Measurements from ENCODE around the gene RAD51.

RAD51 gene

GRCh38 chr15:40754574-40754882, 59.6 kb downstream of the RAD51 start:
- H3K4me1 Mint-ChIP-seq, result peaks cover 29% of the 10 kb centered on the region
- no peak for DNase-seq (ENCODE audit: low spot score in 2 of 2)

DNA sequence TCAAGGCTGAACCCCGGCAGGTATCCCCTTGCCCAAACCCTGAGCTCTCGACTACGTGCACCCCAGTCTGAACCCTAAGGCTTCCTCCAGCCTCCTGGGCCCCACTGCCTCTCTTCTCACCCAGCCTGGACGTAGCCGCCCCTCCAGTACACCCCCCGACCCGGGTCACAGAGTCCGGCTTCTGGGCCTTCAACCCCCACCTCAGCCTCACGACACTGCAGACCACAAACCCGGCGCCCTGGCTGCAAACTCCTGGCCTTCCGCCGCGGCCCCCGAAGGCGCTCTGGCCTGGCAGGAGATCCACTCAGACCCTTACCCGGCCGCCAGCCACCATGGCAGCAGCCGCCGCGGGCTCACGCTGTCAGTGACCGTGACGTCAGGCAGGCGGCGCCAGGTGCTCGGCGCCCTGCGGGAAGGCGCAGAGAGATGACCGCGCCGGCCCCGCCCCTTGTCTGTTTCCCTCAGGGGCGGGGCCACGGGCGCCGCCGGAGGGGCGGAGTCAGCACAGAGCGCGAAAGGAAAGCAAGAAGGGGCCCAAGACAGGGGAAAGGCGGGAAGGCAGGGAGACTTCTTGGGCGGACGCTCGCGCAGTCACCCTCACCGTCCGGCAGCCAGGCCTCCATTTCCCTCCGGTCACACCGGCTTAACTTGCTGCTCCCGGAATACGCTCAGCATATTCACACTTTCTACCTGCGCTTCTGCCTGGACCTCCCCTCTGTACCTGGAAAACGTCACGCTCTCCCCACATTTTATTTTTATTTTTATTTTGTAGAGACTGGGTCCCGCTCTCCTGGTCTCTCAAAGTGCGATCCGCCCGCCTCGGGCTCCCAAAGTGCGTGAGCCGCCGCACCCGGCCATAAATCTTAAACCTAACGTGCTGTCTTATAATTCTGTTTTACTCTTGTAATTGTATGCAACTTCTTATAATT, 60.2 kb downstream of the RAD51 start, which contains the start of gene RMDN3:
Gene RMDN3, minus strand, starts transcription at position 372 of the 929 bp plus-strand sequence. CDS start 471 bp downstream, outside the sequence.
- H3K4me3 Mint-ChIP-seq, result peak within 1 kb of the TSS; percentile 94
- H3K36me3 Mint-ChIP-seq (ENCODE audit: insufficient read depth), result peaks cover 28% of the 10 kb centered on the region
- peak; percentile 80 for ATAC-seq (replicated peaks; ENCODE audit: extremely low read depth, poor library complexity, severe bottlenecking)
- DNase-seq (ENCODE audit: low spot score in 2 of 2), result peak; percentile 82 to 86
- H3K4me1 Mint-ChIP-seq, result peaks cover 29% of the 10 kb centered on the region
- H3K27ac Mint-ChIP-seq (ENCODE audit: low read depth), result peak within 1 kb of the TSS; percentile 100
- H3K9me3 Mint-ChIP-seq, result no peaks in the 10 kb centered on the region
- H3K27me3 Mint-ChIP-seq, result no peaks in the 10 kb centered on the region

More at GRCh38 chr15:40754574-40754882, 59.6 kb downstream of the RAD51 start:
- Mint-ChIP-seq H3K27ac (ENCODE audit: low read depth) (peak overlapping the region; percentile 100), H3K27me3 (no peaks in the 10 kb centered on the region), H3K9me3 (no peaks in the 10 kb centered on the region), H3K36me3 (ENCODE audit: insufficient read depth) (peaks cover 33% of the 10 kb centered on the region), H3K4me3 (peak overlapping the region; percentile 94)
- ATAC-seq (replicated peaks; ENCODE audit: extremely low read depth, poor library complexity, severe bottlenecking), result peak; percentile 22

DNA sequence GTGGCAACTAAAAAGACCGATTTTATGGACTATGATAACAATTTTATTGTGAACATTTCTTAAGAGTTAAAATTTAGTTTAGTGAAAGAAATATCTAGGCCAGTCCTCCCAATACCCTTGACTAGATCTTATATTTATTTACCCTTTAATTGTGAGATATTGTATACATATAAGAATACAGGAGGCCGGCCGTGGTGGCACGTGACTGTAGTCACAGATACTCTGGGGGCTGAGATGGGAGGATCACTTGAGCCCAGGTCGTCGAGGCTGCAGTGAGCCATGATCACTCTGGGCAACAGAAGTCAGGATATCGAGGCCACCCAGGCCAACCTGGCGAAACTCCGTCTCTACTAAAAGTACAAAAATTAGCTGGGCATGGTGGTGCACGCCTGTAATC, 60.8 kb downstream of the RAD51 start:
- H3K36me3 Mint-ChIP-seq (ENCODE audit: insufficient read depth), result peaks cover 24% of the 10 kb centered on the region
- peaks cover 29% of the 10 kb centered on the region for H3K4me1 Mint-ChIP-seq
- H3K27ac Mint-ChIP-seq (ENCODE audit: low read depth), result peak overlapping the region; percentile 100
- H3K9me3 Mint-ChIP-seq, result no peaks in the 10 kb centered on the region
- DNase-seq (ENCODE audit: low spot score in 2 of 2) (no peak), ATAC-seq (replicated peaks; ENCODE audit: extremely low read depth, poor library complexity, severe bottlenecking) (no peak)
- H3K27me3 Mint-ChIP-seq, result no peaks in the 10 kb centered on the region
- H3K4me3 Mint-ChIP-seq, result peak overlapping the region; percentile 94

DNA sequence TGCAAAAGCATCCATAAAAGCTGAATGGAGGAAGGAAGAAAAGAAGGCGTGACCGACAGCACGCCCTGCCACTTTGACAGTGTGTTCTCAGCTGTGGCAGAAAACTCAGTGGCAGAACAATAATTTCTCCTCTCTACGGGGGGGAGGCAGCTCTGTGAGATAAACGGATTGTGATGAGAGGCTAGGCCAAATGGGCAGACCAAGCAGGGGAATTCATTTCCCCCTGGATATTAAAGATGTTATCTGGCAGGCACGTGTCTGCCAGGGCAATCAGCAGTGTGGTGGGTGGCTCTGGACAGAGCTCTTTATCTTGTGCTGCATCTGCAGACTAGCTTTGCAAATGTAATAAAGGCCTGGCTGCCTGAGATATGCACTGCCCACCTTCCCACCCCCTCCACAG, 62.0 kb downstream of the RAD51 start:
- Mint-ChIP-seq H3K36me3 (ENCODE audit: insufficient read depth) (peaks cover 18% of the 10 kb centered on the region), H3K27me3 (no peaks in the 10 kb centered on the region), H3K27ac (ENCODE audit: low read depth) (peak overlapping the region; percentile 57), H3K9me3 (no peaks in the 10 kb centered on the region), H3K4me1 (peaks cover 29% of the 10 kb centered on the region), H3K4me3 (peak overlapping the region; percentile 36)
- ATAC-seq (replicated peaks; ENCODE audit: extremely low read depth, poor library complexity, severe bottlenecking), result no peak
- DNase-seq (ENCODE audit: low spot score in 2 of 2), result no peak

- Mint-ChIP-seq H3K27me3 (no peaks in the 10 kb centered on the region), H3K36me3 (ENCODE audit: insufficient read depth) (peaks cover 10% of the 10 kb centered on the region), H3K4me1 (peaks cover 15% of the 10 kb centered on the region), H3K4me3 (no peak overlapping the region), H3K9me3 (no peaks in the 10 kb centered on the region), H3K27ac (ENCODE audit: low read depth) (no peak overlapping the region)
- DNase-seq (ENCODE audit: low spot score in 2 of 2), result no peak
- ATAC-seq (replicated peaks; ENCODE audit: extremely low read depth, poor library complexity, severe bottlenecking), result no peak
These were observed 65.0 kb downstream of the RAD51 start for GRCh38 chr15:40759961-40760360.

DNA sequence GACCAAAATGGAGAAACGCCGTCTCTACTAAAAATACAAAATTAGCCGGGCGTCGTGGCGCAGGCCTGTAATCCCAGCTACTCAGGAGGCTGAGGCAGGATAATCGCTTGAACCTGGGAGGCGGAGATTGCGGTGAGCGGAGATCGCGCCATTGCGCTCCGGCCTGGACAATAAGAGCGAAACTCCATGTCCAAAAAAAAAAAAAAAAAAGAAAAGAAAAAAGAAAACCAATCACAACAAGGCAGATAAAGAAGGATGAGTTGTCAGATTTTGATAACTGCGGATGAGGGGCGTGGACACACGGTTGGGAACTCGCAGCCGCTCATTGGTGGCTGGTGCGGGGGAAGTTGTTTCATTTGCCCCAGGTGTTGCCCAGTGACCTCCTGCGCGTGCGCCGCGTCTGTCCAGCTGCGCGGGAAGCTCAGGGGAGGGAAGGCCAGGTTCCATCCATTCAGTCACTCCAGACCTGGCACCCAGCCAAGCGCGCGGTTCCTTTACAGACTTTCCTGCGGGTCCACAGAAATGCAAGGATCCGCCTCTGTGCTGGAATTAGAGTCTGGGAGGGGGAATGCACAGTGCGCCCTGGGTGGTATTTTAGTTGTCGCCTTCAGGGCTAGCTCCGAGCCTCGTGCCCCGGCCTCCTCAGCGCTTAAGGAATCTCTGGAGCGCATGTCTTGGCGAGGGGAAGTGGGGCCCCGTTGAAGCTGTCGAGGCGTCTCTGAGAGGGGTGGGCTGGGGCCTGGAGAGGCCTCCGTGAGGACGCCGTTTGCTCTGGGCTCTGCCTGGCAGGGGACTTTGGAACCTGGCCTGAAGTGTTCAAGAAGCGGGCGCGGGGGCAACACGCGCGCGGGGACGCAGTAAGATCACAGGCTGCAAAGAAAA, 68.2 kb downstream of the RAD51 start:
- Mint-ChIP-seq H3K36me3 (ENCODE audit: insufficient read depth) (peaks cover 13% of the 10 kb centered on the region), H3K27me3 (no peaks in the 10 kb centered on the region), H3K9me3 (no peaks in the 10 kb centered on the region), H3K27ac (ENCODE audit: low read depth) (peak overlapping the region; percentile 81), H3K4me1 (peaks cover 23% of the 10 kb centered on the region), H3K4me3 (peak overlapping the region; percentile 69)
- ATAC-seq (replicated peaks; ENCODE audit: extremely low read depth, poor library complexity, severe bottlenecking) (no peak), DNase-seq (ENCODE audit: low spot score in 2 of 2) (no peak)

GRCh38 chr15:40763801-40764628, 69.0 kb downstream of the RAD51 start, which contains the start of gene GCHFR:
Gene GCHFR (plus strand): TSS chr15:40764068. CDS start chr15:40764181, 113 bp downstream.
- Mint-ChIP-seq H3K4me3 (peak within 1 kb of the TSS; percentile 69), H3K27ac (ENCODE audit: low read depth) (peak within 1 kb of the TSS; percentile 81), H3K36me3 (ENCODE audit: insufficient read depth) (peaks cover 14% of the 10 kb centered on the region), H3K9me3 (no peaks in the 10 kb centered on the region), H3K27me3 (no peaks in the 10 kb centered on the region), H3K4me1 (peaks cover 31% of the 10 kb centered on the region)
- ATAC-seq (replicated peaks; ENCODE audit: extremely low read depth, poor library complexity, severe bottlenecking) (peak; percentile 16), DNase-seq (ENCODE audit: low spot score in 2 of 2) (peak; percentile 23 to 33)

DNA sequence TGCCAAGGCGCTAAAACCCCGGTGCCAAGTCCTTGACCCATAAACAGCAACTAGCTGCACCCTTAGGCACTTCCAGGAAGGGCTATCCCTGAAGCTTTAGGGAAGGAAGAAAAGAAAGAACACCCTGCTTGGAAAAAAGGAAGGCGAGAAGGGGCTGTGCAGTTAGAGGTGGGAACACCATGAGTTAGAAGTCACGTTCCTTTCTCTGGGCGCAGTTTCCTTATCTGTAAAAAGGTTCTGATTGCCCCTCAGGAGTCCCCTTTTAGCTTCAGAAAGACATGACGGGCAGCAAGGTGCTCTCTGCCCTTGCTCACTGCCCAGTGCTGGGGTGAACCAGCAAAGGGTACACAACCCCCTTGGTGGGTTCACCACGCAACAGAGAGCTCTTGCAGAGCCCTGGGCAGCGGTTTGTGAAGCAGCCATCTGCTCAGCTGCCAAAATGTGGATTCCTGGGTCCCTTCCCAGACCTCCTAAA, 69.7 kb downstream of the RAD51 start:
- Mint-ChIP-seq H3K36me3 (ENCODE audit: insufficient read depth) (peaks cover 14% of the 10 kb centered on the region), H3K4me1 (peaks cover 38% of the 10 kb centered on the region), H3K9me3 (no peaks in the 10 kb centered on the region), H3K27ac (ENCODE audit: low read depth) (peak overlapping the region; percentile 81), H3K27me3 (no peaks in the 10 kb centered on the region), H3K4me3 (peak overlapping the region; percentile 69)
- DNase-seq (ENCODE audit: low spot score in 2 of 2), result no peak
- no peak for ATAC-seq (replicated peaks; ENCODE audit: extremely low read depth, poor library complexity, severe bottlenecking)

DNA sequence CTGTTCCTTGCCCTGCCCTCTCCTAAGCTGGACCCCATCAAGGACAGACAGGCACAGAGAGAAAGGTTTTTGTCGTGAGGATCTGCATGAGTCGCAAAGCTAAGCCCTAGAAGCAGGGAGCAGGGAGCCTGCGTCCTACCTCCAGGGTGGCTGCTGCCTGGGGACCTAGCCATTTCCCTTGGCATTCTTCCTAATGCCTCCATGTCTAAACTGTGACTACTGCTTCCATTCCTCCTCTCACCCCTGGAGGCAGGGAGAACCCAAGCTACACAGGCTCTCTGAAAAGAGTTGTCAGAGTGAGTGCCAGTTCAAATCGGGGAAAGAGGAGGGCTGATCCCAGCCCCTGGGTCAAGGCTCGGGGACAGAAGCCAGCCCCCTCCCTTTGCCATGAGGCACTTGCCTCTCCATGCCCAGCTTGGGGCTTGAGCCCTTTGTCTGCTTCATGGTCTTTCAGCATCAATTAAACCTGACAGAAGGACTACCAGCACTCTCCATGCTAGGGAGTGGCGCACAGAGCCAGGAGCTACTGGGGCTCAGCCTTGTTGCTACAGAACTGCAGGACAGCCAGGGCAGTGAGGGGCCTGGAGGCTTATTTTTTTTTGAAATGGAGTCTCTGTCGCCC, 71.3 kb downstream of the RAD51 start:
- Mint-ChIP-seq H3K36me3 (ENCODE audit: insufficient read depth) (peaks cover 14% of the 10 kb centered on the region), H3K27me3 (no peaks in the 10 kb centered on the region), H3K4me1 (peaks cover 47% of the 10 kb centered on the region), H3K27ac (ENCODE audit: low read depth) (peak overlapping the region; percentile 81), H3K9me3 (no peaks in the 10 kb centered on the region), H3K4me3 (no peak overlapping the region)
- ATAC-seq (replicated peaks; ENCODE audit: extremely low read depth, poor library complexity, severe bottlenecking), result no peak
- DNase-seq (ENCODE audit: low spot score in 2 of 2), result no peak

DNA sequence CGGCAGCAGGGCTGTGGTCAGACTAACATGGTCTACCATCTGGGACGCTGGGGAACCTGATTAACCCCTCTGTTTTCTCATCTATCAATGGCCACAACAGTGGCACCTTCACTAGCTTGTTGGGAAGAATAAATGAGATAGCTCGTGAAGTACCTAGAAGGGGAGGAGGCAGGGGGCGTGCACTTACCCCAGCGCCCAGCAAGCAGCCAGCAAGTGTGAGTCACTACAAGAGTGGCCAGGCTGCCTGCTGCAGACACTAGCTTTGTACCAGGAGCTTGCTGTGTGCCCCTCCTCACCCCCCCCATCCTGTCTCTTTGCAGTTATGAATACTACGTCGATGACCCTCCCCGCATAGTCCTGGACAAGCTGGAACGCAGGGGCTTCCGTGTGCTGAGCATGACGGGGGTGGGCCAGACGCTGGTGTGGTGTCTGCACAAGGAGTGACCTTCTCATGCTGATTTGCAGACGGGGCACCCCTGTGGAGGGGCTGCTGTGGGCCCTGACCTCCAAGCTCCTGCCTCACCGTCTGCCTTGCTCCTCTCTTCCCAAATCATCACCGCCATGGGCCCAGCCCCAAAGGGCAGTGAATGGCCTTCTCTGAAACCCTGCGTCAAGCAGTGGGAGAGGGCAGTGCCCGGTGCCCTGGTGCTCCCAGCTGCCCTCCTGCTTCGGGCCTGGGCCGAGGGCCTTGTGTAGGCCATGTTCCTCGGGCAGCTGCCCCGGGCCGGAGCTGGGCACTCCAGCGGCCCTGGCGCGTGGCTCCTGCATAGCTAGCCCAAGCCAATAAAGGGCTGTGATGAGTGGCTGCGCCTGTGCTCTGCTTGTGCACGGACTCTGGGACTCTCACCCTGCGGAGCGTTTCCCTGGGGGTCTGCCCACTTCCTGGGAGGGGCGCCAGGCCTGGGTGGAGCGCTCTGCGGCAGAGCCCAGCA, 72.2 kb downstream of the RAD51 start:
- Mint-ChIP-seq H3K4me3 (no peak overlapping the region), H3K27me3 (no peaks in the 10 kb centered on the region), H3K27ac (ENCODE audit: low read depth) (no peak overlapping the region), H3K9me3 (no peaks in the 10 kb centered on the region), H3K36me3 (ENCODE audit: insufficient read depth) (peaks cover 14% of the 10 kb centered on the region), H3K4me1 (peaks cover 51% of the 10 kb centered on the region)
- ATAC-seq (replicated peaks; ENCODE audit: extremely low read depth, poor library complexity, severe bottlenecking) (no peak), DNase-seq (ENCODE audit: low spot score in 2 of 2) (no peak)
